ENCODE results near the gene NOL8. TPM values are rescaled to one million over a fixed set of nuclear protein-coding genes. Genes with fewer than 3 reads are reported as not detected.

NOL8 gene
- total and polyA plus RNA-seq, 2 experiments from 2014 or later, result 26.0 to 42.7 TPM

DNA sequence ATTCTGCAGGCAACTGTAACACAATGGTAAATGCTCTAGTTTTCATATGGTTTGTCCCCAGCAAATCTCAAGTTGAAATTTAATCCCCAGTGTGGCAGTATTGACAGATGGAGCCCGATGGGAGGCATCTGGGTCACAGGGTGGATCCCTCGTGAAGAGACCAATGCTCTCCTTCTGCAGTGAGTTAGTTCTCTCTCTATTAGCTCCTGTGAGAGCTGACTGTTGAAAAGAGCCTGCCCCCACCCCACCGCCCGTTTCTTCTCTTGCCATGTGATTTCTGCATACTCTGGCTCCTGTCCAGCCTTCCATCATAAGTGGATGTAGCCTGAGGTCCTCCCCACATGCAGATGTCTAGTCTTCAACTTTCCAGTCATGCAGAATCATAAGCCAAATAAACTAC is 58.7 kb downstream of the NOL8 start:
- H3K27me3 ChIP-seq (ENCODE audit: insufficient read depth), result no peaks in the 10 kb centered on the region
- H3K4me1 ChIP-seq (ENCODE audit: insufficient read depth), result no peaks in the 10 kb centered on the region
- no peaks in the 10 kb centered on the region for H3K27me3 Mint-ChIP-seq (ENCODE audit: insufficient read depth, low read depth, poor library complexity)
- H3K4me3 Mint-ChIP-seq, result no peak overlapping the region
- ATAC-seq, result no peak
- DNase-seq (ENCODE audit: low spot score), result no peak
- H3K4me1 Mint-ChIP-seq, result no peaks in the 10 kb centered on the region
- H3K4me3 ChIP-seq, result no peak overlapping the region
- peaks cover 99% of the 10 kb centered on the region for H3K36me3 ChIP-seq (ENCODE audit: insufficient read depth)
- H3K79me2 ChIP-seq (replicated peaks; ENCODE audit: insufficient read depth), result peaks cover 4% of the 10 kb centered on the region; the same call in 1 of the 2 replicates
- H2AFZ ChIP-seq, result no peak overlapping the region
- no peaks in the 10 kb centered on the region for H3K9me3 Mint-ChIP-seq
- peaks cover 31% of the 10 kb centered on the region for H4K20me1 ChIP-seq (replicated peaks; ENCODE audit: insufficient read depth)
- no peaks in the 10 kb centered on the region for H3K9me2 ChIP-seq (ENCODE audit: insufficient read depth)
- no peak overlapping the region for H3K4me2 ChIP-seq
- peaks cover 98% of the 10 kb centered on the region for H3K36me3 Mint-ChIP-seq (ENCODE audit: low read depth)
- H3F3A ChIP-seq (replicated peaks; ENCODE audit: low read depth), result peaks cover 10% of the 10 kb centered on the region; the same call in 1 of the 2 replicates
- H3K27ac Mint-ChIP-seq, result no peak overlapping the region
- TF ChIP-seq, protein P1, sequence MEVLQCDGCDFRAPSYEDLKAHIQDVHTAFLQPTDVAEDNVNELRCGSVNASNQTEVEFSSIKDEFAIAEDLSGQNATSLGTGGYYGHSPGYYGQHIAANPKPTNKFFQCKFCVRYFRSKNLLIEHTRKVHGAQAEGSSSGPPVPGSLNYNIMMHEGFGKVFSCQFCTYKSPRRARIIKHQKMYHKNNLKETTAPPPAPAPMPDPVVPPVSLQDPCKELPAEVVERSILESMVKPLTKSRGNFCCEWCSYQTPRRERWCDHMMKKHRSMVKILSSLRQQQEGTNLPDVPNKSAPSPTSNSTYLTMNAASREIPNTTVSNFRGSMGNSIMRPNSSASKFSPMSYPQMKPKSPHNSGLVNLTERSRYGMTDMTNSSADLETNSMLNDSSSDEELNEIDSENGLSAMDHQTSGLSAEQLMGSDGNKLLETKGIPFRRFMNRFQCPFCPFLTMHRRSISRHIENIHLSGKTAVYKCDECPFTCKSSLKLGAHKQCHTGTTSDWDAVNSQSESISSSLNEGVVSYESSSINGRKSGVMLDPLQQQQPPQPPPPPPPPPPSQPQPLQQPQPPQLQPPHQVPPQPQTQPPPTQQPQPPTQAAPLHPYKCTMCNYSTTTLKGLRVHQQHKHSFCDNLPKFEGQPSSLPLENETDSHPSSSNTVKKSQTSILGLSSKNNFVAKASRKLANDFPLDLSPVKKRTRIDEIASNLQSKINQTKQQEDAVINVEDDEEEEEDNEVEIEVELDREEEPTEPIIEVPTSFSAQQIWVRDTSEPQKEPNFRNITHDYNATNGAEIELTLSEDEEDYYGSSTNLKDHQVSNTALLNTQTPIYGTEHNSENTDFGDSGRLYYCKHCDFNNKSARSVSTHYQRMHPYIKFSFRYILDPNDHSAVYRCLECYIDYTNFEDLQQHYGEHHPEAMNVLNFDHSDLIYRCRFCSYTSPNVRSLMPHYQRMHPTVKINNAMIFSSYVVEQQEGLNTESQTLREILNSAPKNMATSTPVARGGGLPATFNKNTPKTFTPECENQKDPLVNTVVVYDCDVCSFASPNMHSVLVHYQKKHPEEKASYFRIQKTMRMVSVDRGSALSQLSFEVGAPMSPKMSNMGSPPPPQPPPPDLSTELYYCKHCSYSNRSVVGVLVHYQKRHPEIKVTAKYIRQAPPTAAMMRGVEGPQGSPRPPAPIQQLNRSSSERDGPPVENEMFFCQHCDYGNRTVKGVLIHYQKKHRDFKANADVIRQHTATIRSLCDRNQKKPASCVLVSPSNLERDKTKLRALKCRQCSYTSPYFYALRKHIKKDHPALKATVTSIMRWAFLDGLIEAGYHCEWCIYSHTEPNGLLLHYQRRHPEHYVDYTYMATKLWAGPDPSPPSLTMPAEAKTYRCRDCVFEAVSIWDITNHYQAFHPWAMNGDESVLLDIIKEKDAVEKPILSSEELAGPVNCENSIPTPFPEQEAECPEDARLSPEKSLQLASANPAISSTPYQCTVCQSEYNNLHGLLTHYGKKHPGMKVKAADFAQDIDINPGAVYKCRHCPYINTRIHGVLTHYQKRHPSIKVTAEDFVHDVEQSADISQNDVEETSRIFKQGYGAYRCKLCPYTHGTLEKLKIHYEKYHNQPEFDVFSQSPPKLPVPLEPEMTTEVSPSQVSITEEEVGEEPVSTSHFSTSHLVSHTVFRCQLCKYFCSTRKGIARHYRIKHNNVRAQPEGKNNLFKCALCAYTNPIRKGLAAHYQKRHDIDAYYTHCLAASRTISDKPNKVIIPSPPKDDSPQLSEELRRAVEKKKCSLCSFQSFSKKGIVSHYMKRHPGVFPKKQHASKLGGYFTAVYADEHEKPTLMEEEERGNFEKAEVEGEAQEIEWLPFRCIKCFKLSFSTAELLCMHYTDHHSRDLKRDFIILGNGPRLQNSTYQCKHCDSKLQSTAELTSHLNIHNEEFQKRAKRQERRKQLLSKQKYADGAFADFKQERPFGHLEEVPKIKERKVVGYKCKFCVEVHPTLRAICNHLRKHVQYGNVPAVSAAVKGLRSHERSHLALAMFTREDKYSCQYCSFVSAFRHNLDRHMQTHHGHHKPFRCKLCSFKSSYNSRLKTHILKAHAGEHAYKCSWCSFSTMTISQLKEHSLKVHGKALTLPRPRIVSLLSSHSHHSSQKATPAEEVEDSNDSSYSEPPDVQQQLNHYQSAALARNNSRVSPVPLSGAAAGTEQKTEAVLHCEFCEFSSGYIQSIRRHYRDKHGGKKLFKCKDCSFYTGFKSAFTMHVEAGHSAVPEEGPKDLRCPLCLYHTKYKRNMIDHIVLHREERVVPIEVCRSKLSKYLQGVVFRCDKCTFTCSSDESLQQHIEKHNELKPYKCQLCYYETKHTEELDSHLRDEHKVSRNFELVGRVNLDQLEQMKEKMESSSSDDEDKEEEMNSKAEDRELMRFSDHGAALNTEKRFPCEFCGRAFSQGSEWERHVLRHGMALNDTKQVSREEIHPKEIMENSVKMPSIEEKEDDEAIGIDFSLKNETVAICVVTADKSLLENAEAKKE (CRISPR knock-in tag; IDR thresholded peaks at IDR 0.05), result no peak
- TF ChIP-seq, protein P2, sequence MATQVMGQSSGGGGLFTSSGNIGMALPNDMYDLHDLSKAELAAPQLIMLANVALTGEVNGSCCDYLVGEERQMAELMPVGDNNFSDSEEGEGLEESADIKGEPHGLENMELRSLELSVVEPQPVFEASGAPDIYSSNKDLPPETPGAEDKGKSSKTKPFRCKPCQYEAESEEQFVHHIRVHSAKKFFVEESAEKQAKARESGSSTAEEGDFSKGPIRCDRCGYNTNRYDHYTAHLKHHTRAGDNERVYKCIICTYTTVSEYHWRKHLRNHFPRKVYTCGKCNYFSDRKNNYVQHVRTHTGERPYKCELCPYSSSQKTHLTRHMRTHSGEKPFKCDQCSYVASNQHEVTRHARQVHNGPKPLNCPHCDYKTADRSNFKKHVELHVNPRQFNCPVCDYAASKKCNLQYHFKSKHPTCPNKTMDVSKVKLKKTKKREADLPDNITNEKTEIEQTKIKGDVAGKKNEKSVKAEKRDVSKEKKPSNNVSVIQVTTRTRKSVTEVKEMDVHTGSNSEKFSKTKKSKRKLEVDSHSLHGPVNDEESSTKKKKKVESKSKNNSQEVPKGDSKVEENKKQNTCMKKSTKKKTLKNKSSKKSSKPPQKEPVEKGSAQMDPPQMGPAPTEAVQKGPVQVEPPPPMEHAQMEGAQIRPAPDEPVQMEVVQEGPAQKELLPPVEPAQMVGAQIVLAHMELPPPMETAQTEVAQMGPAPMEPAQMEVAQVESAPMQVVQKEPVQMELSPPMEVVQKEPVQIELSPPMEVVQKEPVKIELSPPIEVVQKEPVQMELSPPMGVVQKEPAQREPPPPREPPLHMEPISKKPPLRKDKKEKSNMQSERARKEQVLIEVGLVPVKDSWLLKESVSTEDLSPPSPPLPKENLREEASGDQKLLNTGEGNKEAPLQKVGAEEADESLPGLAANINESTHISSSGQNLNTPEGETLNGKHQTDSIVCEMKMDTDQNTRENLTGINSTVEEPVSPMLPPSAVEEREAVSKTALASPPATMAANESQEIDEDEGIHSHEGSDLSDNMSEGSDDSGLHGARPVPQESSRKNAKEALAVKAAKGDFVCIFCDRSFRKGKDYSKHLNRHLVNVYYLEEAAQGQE (IDR thresholded peaks at IDR 0.05; ENCODE audit: unreplicated experiment), result no peak
- TF ChIP-seq STAT1 (IDR thresholded peaks at IDR 0.05; ENCODE audit: unreplicated experiment) (no peak), POLR2AphosphoS5 (IDR thresholded peaks at IDR 0.05; ENCODE audit: low read depth) (no peak), EZH2phosphoT487 (IDR thresholded peaks at IDR 0.05; ENCODE audit: unreplicated experiment) (no peak), EZH2 (IDR thresholded peaks at IDR 0.05; ENCODE audit: low read depth, unreplicated experiment) (no peak), ZNF331 (CRISPR knock-in tag; IDR thresholded peaks at IDR 0.05; ENCODE audit: low read depth) (no peak), JUNB (IDR thresholded peaks at IDR 0.05; ENCODE audit: unreplicated experiment) (no peak), CREB1 (CRISPR knock-in tag; IDR thresholded peaks at IDR 0.05; ENCODE audit: low read depth) (no peak), ZNF114 (CRISPR knock-in tag; IDR thresholded peaks at IDR 0.05) (no peak)
- TF ChIP-seq, protein P3, sequence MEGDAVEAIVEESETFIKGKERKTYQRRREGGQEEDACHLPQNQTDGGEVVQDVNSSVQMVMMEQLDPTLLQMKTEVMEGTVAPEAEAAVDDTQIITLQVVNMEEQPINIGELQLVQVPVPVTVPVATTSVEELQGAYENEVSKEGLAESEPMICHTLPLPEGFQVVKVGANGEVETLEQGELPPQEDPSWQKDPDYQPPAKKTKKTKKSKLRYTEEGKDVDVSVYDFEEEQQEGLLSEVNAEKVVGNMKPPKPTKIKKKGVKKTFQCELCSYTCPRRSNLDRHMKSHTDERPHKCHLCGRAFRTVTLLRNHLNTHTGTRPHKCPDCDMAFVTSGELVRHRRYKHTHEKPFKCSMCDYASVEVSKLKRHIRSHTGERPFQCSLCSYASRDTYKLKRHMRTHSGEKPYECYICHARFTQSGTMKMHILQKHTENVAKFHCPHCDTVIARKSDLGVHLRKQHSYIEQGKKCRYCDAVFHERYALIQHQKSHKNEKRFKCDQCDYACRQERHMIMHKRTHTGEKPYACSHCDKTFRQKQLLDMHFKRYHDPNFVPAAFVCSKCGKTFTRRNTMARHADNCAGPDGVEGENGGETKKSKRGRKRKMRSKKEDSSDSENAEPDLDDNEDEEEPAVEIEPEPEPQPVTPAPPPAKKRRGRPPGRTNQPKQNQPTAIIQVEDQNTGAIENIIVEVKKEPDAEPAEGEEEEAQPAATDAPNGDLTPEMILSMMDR (conservative IDR thresholded peaks at IDR 0.05; ENCODE audit: low read depth in 2 of 2), result no peak
- TF ChIP-seq, protein P4, sequence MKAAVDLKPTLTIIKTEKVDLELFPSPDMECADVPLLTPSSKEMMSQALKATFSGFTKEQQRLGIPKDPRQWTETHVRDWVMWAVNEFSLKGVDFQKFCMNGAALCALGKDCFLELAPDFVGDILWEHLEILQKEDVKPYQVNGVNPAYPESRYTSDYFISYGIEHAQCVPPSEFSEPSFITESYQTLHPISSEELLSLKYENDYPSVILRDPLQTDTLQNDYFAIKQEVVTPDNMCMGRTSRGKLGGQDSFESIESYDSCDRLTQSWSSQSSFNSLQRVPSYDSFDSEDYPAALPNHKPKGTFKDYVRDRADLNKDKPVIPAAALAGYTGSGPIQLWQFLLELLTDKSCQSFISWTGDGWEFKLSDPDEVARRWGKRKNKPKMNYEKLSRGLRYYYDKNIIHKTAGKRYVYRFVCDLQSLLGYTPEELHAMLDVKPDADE (IDR thresholded peaks at IDR 0.05), result no peak
- no peak overlapping the region for H3K27ac ChIP-seq (ENCODE audit: low read depth)

Measured in GM23338 (cell line).